HG02943 (cell line): ENCODE results near the gene MTPN.

Experiments used
- ATAC-seq: cut with Tn5 transposase; IDR thresholded peaks from one replicate; pipeline ENCODE4 v1.9.1; 2021; ENCODE audit warnings: mild to moderate bottlenecking, low read depth, moderate library complexity; ENCODE audit not compliant: unreplicated experiment

The MTPN gene

GRCh38 chr7:135959646-135960363 is 17.4 kb downstream of the MTPN start:
- no peak for ATAC-seq

GRCh38 chr7:135958173-135958572 is 19.0 kb downstream of the MTPN start:
- ATAC-seq, result no peak

GRCh38 chr7:135957627-135958026 is 19.5 kb downstream of the MTPN start:
- ATAC-seq, result no peak

GRCh38 chr7:135956393-135956792 is 20.8 kb downstream of the MTPN start:
- no peak for ATAC-seq

GRCh38 chr7:135950972-135951371 is 26.2 kb downstream of the MTPN start:
- ATAC-seq, result no peak

- no peak for ATAC-seq
Measured at GRCh38 chr7:135950429-135950828, 26.7 kb downstream of the MTPN start.

- no peak for ATAC-seq
Measured at GRCh38 chr7:135946289-135947055, 30.7 kb downstream of the MTPN start.

- no peak for ATAC-seq
Measured at GRCh38 chr7:135944753-135945152, 32.4 kb downstream of the MTPN start.

GRCh38 chr7:135943134-135943879 is 33.9 kb downstream of the MTPN start:
- ATAC-seq, result no peak

- peak; percentile 52 for ATAC-seq
Measured at GRCh38 chr7:135942614-135943013, 34.5 kb downstream of the MTPN start.

- no peak for ATAC-seq
Measured at GRCh38 chr7:135940077-135941075, 36.8 kb downstream of the MTPN start.

- ATAC-seq, result no peak
Measured at GRCh38 chr7:135939261-135939812, 37.8 kb downstream of the MTPN start.

GRCh38 chr7:135938563-135938962 is 38.6 kb downstream of the MTPN start:
- peak; percentile 44 for ATAC-seq

- ATAC-seq, result no peak
Measured at GRCh38 chr7:135938086-135938485, 39.1 kb downstream of the MTPN start.

- ATAC-seq, result no peak
Measured at GRCh38 chr7:135936497-135937217, 40.5 kb downstream of the MTPN start.

- ATAC-seq, result no peak
Measured at GRCh38 chr7:135934651-135935050, 42.5 kb downstream of the MTPN start.

GRCh38 chr7:135933509-135934188 is 43.5 kb downstream of the MTPN start:
- no peak for ATAC-seq

GRCh38 chr7:135932131-135932530 is 45.0 kb downstream of the MTPN start:
- ATAC-seq, result no peak
